Activated CD4-positive, alpha-beta T cell treated with anti-CD3 and anti-CD28 coated beads, Interleukin-2, Interleukin-6, amounts not matched to agents 100 ng/mL and 50 ng/mL, durations not matched to agents 16 hours and 8 hours (primary cell): Measurements from ENCODE around the gene EEF1A1.

Experiments
- DNase-seq: peaks from one replicate; pipeline ENCODE4 v3.0.0-alpha.2; 2020

Gene EEF1A1

GRCh38 chr6:73503027-73503772 is 17.6 kb downstream of the EEF1A1 start:
- no peak for DNase-seq

- no peak for DNase-seq
Measured at GRCh38 chr6:73497915-73498314, 22.9 kb downstream of the EEF1A1 start.

GRCh38 chr6:73491377-73491776 is 29.5 kb downstream of the EEF1A1 start:
- DNase-seq = no peak

- DNase-seq = no peak
Measured at GRCh38 chr6:73487473-73487872, 33.4 kb downstream of the EEF1A1 start.

GRCh38 chr6:73484438-73484837 is 36.4 kb downstream of the EEF1A1 start:
- no peak for DNase-seq

GRCh38 chr6:73481969-73482368 is 38.9 kb downstream of the EEF1A1 start:
- DNase-seq = no peak

- no peak for DNase-seq
Measured at GRCh38 chr6:73477407-73477806, 43.4 kb downstream of the EEF1A1 start.

GRCh38 chr6:73476723-73477122 is 44.1 kb downstream of the EEF1A1 start:
- DNase-seq = peak; percentile 47

- no peak for DNase-seq
Measured at GRCh38 chr6:73471686-73472290, 49.0 kb downstream of the EEF1A1 start.
